Measurements from ENCODE around the gene SMARCA2.

SMARCA2 gene

DNA sequence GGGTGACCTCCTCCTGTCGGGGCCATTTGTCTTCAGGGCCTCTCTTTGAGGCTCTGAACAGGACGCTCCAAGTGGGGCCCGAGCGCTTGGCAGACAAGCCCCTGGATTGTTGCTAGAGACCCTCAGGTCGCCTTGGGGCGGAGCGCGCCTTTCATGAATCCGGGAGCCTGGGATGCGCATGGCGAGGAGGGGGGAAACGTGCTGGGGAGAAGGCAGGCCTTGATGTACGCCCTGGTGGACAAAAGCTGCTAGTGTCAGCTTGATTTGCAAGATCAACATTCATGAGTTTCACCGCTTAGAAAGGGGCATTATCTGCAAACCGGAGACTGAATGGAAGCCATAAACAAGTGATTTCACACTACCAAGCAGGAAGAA is 226.3 kb downstream of the SMARCA2 start:
- Histone ChIP-seq H3K79me2 (ENCODE audit: insufficient read depth, low read length) (no peaks in the 10 kb centered on the region), H3K4me3 (ENCODE audit: low read length, poor library complexity, severe bottlenecking) (peak overlapping the region; percentile 80), H3K9me3 (ENCODE audit: insufficient read depth, low read depth, low read length) (no peaks in the 10 kb centered on the region), H3K27me3 (ENCODE audit: insufficient read depth, low read length, poor library complexity, severe bottlenecking) (peaks cover 29% of the 10 kb centered on the region), H3K4me1 (ENCODE audit: insufficient read depth, low read length, poor library complexity, severe bottlenecking) (peaks cover 8% of the 10 kb centered on the region), H3K36me3 (ENCODE audit: insufficient read depth, low read length) (no peaks in the 10 kb centered on the region), H3K9me2 (replicated peaks; ENCODE audit: low read depth, low read length) (no peaks in the 10 kb centered on the region), H4K20me1 (ENCODE audit: insufficient read depth, low read length, poor library complexity, severe bottlenecking) (no peaks in the 10 kb centered on the region), H2AFZ (ENCODE audit: low read length) (peak overlapping the region; percentile 96), H3F3A (ENCODE audit: low read depth) (no peaks in the 10 kb centered on the region), H3K9ac (ENCODE audit: low read depth, low read length, poor library complexity, severe bottlenecking) (peak overlapping the region; percentile 74), H3K4me2 (ENCODE audit: low read depth, low read length, poor library complexity, severe bottlenecking) (peak overlapping the region; percentile 88)
- TF ChIP-seq EZH2phosphoT487 (IDR thresholded peaks at IDR 0.05; ENCODE audit: borderline replicate concordance) (no peak), CTCF (conservative IDR thresholded peaks at IDR 0.05; ENCODE audit: low read length) (0 out of 2 replicates have a peak, but pooled peaks have one; percentile 19)

GRCh38 chr9:2241836-2242741 is 226.9 kb downstream of the SMARCA2 start:
- Histone ChIP-seq H3K79me2 (ENCODE audit: insufficient read depth, low read length) (no peaks in the 10 kb centered on the region), H3K36me3 (ENCODE audit: insufficient read depth, low read length) (no peaks in the 10 kb centered on the region), H3K27me3 (ENCODE audit: insufficient read depth, low read length, poor library complexity, severe bottlenecking) (peaks cover 28% of the 10 kb centered on the region), H3F3A (ENCODE audit: low read depth) (no peaks in the 10 kb centered on the region), H3K9me2 (replicated peaks; ENCODE audit: low read depth, low read length) (no peaks in the 10 kb centered on the region), H3K4me1 (ENCODE audit: insufficient read depth, low read length, poor library complexity, severe bottlenecking) (peaks cover 8% of the 10 kb centered on the region), H4K20me1 (ENCODE audit: insufficient read depth, low read length, poor library complexity, severe bottlenecking) (no peaks in the 10 kb centered on the region), H3K4me3 (ENCODE audit: low read length, poor library complexity, severe bottlenecking) (peak overlapping the region; percentile 80), H2AFZ (ENCODE audit: low read length) (peak overlapping the region; percentile 96), H3K9me3 (ENCODE audit: insufficient read depth, low read depth, low read length) (no peaks in the 10 kb centered on the region), H3K9ac (ENCODE audit: low read depth, low read length, poor library complexity, severe bottlenecking) (peak overlapping the region; percentile 74), H3K4me2 (ENCODE audit: low read depth, low read length, poor library complexity, severe bottlenecking) (peak overlapping the region; percentile 88)
- TF ChIP-seq CTCF (conservative IDR thresholded peaks at IDR 0.05; ENCODE audit: low read length) (no peak), EZH2phosphoT487 (IDR thresholded peaks at IDR 0.05; ENCODE audit: borderline replicate concordance) (no peak)

GRCh38 chr9:2242831-2243330 is 227.7 kb downstream of the SMARCA2 start:
- Histone ChIP-seq H3K4me3 (ENCODE audit: low read length, poor library complexity, severe bottlenecking) (peak overlapping the region; percentile 80), H2AFZ (ENCODE audit: low read length) (peak overlapping the region; percentile 96)
- TF ChIP-seq EZH2phosphoT487 (IDR thresholded peaks at IDR 0.05; ENCODE audit: borderline replicate concordance) (no peak), CTCF (conservative IDR thresholded peaks at IDR 0.05; ENCODE audit: low read length) (no peak)

More at GRCh38 chr9:2242831-2243330, 227.7 kb downstream of the SMARCA2 start:
- Histone ChIP-seq H3K9ac (ENCODE audit: low read depth, low read length, poor library complexity, severe bottlenecking) (peak overlapping the region; percentile 74), H3K36me3 (ENCODE audit: insufficient read depth, low read length) (no peaks in the 10 kb centered on the region), H4K20me1 (ENCODE audit: insufficient read depth, low read length, poor library complexity, severe bottlenecking) (no peaks in the 10 kb centered on the region), H3K9me2 (replicated peaks; ENCODE audit: low read depth, low read length) (no peaks in the 10 kb centered on the region), H3K9me3 (ENCODE audit: insufficient read depth, low read depth, low read length) (no peaks in the 10 kb centered on the region), H3K27me3 (ENCODE audit: insufficient read depth, low read length, poor library complexity, severe bottlenecking) (peaks cover 20% of the 10 kb centered on the region), H3F3A (ENCODE audit: low read depth) (no peaks in the 10 kb centered on the region), H3K4me2 (ENCODE audit: low read depth, low read length, poor library complexity, severe bottlenecking) (peak overlapping the region; percentile 88), H3K79me2 (ENCODE audit: insufficient read depth, low read length) (no peaks in the 10 kb centered on the region), H3K4me1 (ENCODE audit: insufficient read depth, low read length, poor library complexity, severe bottlenecking) (peaks cover 8% of the 10 kb centered on the region)
